SK-N-SH treated with all-trans-retinoic acid at 6 μM for 48 hours (cell line): ENCODE results near the gene CBLB.

Experiments used
- ATAC-seq: fragments of 200-7000 bp; cut with Tn5 transposase; 3 replicates; pipeline ENCODE4 v1.9.1; 2020; ENCODE audit warnings: mild to moderate bottlenecking, moderate library complexity
- ARNTL ChIP-seq: fragments of 450-650 bp; formaldehyde crosslinking; IDR thresholded peaks from 2 replicates; pipeline ENCODE4 v1.5.0; 2020; ENCODE audit warnings: low read depth, mild to moderate bottlenecking, moderate library complexity, borderline replicate concordance
- BACH2 ChIP-seq: fragments of 250-450 bp; sonication (Bioruptor Pico); IDR thresholded peaks from 2 replicates; pipeline ENCODE4 v1.9.0; 2021; ENCODE audit warnings: mild to moderate bottlenecking, borderline replicate concordance
- CSDC2 ChIP-seq: fragments of 250-450 bp; sonication (Bioruptor Pico); IDR thresholded peaks from 2 replicates; pipeline ENCODE4 v1.5.0; 2020; ENCODE audit warnings: mild to moderate bottlenecking, moderate library complexity
- ESRRG ChIP-seq: fragments of 250-450 bp; sonication (Bioruptor Pico); IDR thresholded peaks from 2 replicates; pipeline ENCODE4 v1.6.1; 2021; ENCODE audit warnings: mild to moderate bottlenecking
- GLIS3 ChIP-seq: fragments of 250-450 bp; sonication (Bioruptor Pico); IDR thresholded peaks from 2 replicates; pipeline ENCODE4 v1.5.0; 2020; ENCODE audit warnings: mild to moderate bottlenecking, moderate library complexity
- ISL1 ChIP-seq: fragments of 250-450 bp; sonication (Bioruptor Pico); IDR thresholded peaks from 2 replicates; pipeline ENCODE4 v2.1.2; 2022; ENCODE audit warnings: mild to moderate bottlenecking, moderate library complexity
- OSR1 ChIP-seq: fragments of 250-450 bp; sonication (Bioruptor Pico); IDR thresholded peaks from 2 replicates; pipeline ENCODE4 v1.8.0; 2022; ENCODE audit warnings: moderate library complexity, mild to moderate bottlenecking, inconsistent platforms
- PATZ1 ChIP-seq: fragments of 250-450 bp; sonication (Bioruptor Pico); IDR thresholded peaks from 2 replicates; pipeline ENCODE4 v1.8.0; 2020; ENCODE audit warnings: mild to moderate bottlenecking, moderate library complexity, borderline replicate concordance
- POU6F1 ChIP-seq: fragments of 250-450 bp; sonication (Bioruptor Pico); IDR thresholded peaks from 2 replicates; pipeline ENCODE4 v1.8.0; 2021; ENCODE audit warnings: low read depth, mild to moderate bottlenecking, moderate library complexity, borderline replicate concordance
- PPARA ChIP-seq: fragments of 250-450 bp; sonication (Bioruptor Pico); IDR thresholded peaks from 2 replicates; pipeline ENCODE4 v1.5.0; 2020; ENCODE audit warnings: mild to moderate bottlenecking, borderline replicate concordance
- RARB ChIP-seq: fragments of 250-450 bp; sonication (Bioruptor Pico); IDR thresholded peaks from 2 replicates; pipeline ENCODE4 v1.8.0; 2021; ENCODE audit warnings: mild to moderate bottlenecking, moderate library complexity
- SNAI2 ChIP-seq: fragments of 250-450 bp; sonication (Bioruptor Pico); IDR thresholded peaks from 2 replicates; pipeline ENCODE4 v1.5.0; 2020; ENCODE audit warnings: mild to moderate bottlenecking, moderate library complexity
- TCF4 ChIP-seq: fragments of 250-450 bp; sonication (Bioruptor Pico); IDR thresholded peaks from 2 replicates; pipeline ENCODE4 v1.8.0; 2021; ENCODE audit warnings: mild to moderate bottlenecking, moderate library complexity, borderline replicate concordance
- TOX ChIP-seq: fragments of 250-450 bp; sonication (Bioruptor Pico); IDR thresholded peaks from 2 replicates; pipeline ENCODE4 v1.8.0; 2021; ENCODE audit warnings: mild to moderate bottlenecking, moderate library complexity, borderline replicate concordance
- TSHZ2 ChIP-seq: fragments of 250-450 bp; sonication (Bioruptor Pico); IDR thresholded peaks from 2 replicates; pipeline ENCODE4 v1.5.0; 2020; ENCODE audit warnings: mild to moderate bottlenecking, moderate library complexity
- ZC3H10 ChIP-seq: fragments of 250-450 bp; sonication (Bioruptor Pico); IDR thresholded peaks from 2 replicates; pipeline ENCODE4 v1.5.1; 2021; ENCODE audit warnings: mild to moderate bottlenecking, moderate library complexity
- ZFP30 ChIP-seq: fragments of 450-650 bp; formaldehyde crosslinking; IDR thresholded peaks from 2 replicates; pipeline ENCODE4 v1.5.0; 2022; ENCODE audit warnings: mild to moderate bottlenecking, moderate library complexity
- ZNF565 ChIP-seq: fragments of 450-650 bp; formaldehyde crosslinking; conservative IDR thresholded peaks from 2 replicates; pipeline ENCODE4 v1.5.0; 2020; ENCODE audit warnings: low read depth, mild to moderate bottlenecking, moderate library complexity
- ZNF8 ChIP-seq: fragments of 450-650 bp; formaldehyde crosslinking; IDR thresholded peaks from 2 replicates; pipeline ENCODE4 v1.5.0; 2020; ENCODE audit warnings: mild to moderate bottlenecking, moderate library complexity
- TF ChIP-seq, protein P1 (sequence below): fragments of 250-450 bp; sonication (Bioruptor Pico); IDR thresholded peaks from 2 replicates; pipeline ENCODE4 v1.5.1; 2020; ENCODE audit warnings: low read depth, mild to moderate bottlenecking, moderate library complexity
- TF ChIP-seq, protein P2 (sequence below): fragments of 250-450 bp; sonication (Bioruptor Pico); IDR thresholded peaks from 2 replicates; pipeline ENCODE4 v1.5.1; 2021; ENCODE audit warnings: mild to moderate bottlenecking, moderate library complexity

Gene CBLB

GRCh38 chr3:105845488-105845887, 23.3 kb downstream of the CBLB start:
- no peak for TF ChIP-seq ZFP30
- TF ChIP-seq ESRRG (CRISPR knock-in tag): no peak
- no peak for TF ChIP-seq ISL1 (CRISPR knock-in tag)
- no peak for TF ChIP-seq ZC3H10
- TF ChIP-seq, protein P1, sequence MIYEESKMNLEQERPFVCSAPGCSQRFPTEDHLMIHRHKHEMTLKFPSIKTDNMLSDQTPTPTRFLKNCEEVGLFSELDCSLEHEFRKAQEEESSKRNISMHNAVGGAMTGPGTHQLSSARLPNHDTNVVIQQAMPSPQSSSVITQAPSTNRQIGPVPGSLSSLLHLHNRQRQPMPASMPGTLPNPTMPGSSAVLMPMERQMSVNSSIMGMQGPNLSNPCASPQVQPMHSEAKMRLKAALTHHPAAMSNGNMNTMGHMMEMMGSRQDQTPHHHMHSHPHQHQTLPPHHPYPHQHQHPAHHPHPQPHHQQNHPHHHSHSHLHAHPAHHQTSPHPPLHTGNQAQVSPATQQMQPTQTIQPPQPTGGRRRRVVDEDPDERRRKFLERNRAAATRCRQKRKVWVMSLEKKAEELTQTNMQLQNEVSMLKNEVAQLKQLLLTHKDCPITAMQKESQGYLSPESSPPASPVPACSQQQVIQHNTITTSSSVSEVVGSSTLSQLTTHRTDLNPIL (CRISPR knock-in tag): no peak
- TF ChIP-seq CSDC2 (CRISPR knock-in tag): no peak
- no peak for TF ChIP-seq OSR1
- TF ChIP-seq, protein P2, sequence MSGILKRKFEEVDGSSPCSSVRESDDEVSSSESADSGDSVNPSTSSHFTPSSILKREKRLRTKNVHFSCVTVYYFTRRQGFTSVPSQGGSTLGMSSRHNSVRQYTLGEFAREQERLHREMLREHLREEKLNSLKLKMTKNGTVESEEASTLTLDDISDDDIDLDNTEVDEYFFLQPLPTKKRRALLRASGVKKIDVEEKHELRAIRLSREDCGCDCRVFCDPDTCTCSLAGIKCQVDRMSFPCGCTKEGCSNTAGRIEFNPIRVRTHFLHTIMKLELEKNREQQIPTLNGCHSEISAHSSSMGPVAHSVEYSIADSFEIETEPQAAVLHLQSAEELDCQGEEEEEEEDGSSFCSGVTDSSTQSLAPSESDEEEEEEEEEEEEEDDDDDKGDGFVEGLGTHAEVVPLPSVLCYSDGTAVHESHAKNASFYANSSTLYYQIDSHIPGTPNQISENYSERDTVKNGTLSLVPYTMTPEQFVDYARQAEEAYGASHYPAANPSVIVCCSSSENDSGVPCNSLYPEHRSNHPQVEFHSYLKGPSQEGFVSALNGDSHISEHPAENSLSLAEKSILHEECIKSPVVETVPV (CRISPR knock-in tag): no peak
- no peak for TF ChIP-seq ZNF8 (CRISPR knock-in tag)
- TF ChIP-seq ARNTL: no peak
- no peak for TF ChIP-seq TSHZ2 (CRISPR knock-in tag)
- TF ChIP-seq GLIS3 (CRISPR knock-in tag): no peak
- no peak for TF ChIP-seq BACH2 (CRISPR knock-in tag)
- no peak for TF ChIP-seq TCF4
- no peak for TF ChIP-seq PPARA (CRISPR knock-in tag)
- no peak for TF ChIP-seq TOX
- TF ChIP-seq POU6F1 (CRISPR knock-in tag): no peak
- TF ChIP-seq PATZ1 (CRISPR knock-in tag): no peak
- TF ChIP-seq RARB: no peak
- TF ChIP-seq ZNF565 (CRISPR knock-in tag): no peak
- TF ChIP-seq, all 23 proteins: peak for 0
- ATAC-seq: no peak

GRCh38 chr3:105844704-105845103, 24.1 kb downstream of the CBLB start:
- no peak for ATAC-seq
- TF ChIP-seq ISL1 (CRISPR knock-in tag): peak; percentile 70
- no peak for TF ChIP-seq OSR1
- TF ChIP-seq POU6F1 (CRISPR knock-in tag): no peak
- no peak for TF ChIP-seq RARB

DNA sequence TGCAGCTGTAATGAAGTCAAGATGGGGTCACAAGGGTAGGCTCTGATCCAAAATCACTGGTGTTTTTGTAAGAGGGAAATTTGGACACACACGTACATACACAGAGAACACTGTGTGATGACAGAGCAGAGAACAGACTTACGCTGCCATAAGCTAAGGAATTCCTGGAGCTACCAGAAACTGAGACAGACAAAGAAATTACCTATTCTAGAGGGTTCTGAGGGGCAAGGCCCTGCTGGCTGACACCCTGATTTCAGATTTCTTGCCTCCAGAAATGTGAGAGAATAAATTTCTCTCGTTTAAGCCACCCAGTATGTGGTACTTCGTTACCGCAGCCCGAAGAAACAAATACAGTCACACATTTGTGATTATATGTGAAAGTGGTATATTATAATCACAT, 24.8 kb downstream of the CBLB start:
- ATAC-seq: no peak
- TF ChIP-seq GLIS3 (CRISPR knock-in tag) (no peak), ISL1 (CRISPR knock-in tag) (no peak), SNAI2 (CRISPR knock-in tag) (no peak), TSHZ2 (CRISPR knock-in tag) (no peak), ZC3H10 (no peak), PPARA (CRISPR knock-in tag) (no peak), ZNF565 (CRISPR knock-in tag) (no peak), BACH2 (CRISPR knock-in tag) (no peak), ZFP30 (no peak), TOX (no peak), RARB (no peak), ARNTL (no peak), OSR1 (no peak), ZNF8 (CRISPR knock-in tag) (no peak)
- TF ChIP-seq, protein P1 (CRISPR knock-in tag): no peak
